Gastroesophageal sphincter (tissue), 4 donors: Measurements from ENCODE around the gene C14orf180. TPM values are rescaled to one million over a fixed set of nuclear protein-coding genes. Genes with fewer than 3 reads are reported as not detected.

Experiments used
- ATAC-seq: fragments of 150-250 bp; one replicate; pipeline ENCODE4 v1.9.1; 2016; ENCODE audit warnings: mild to moderate bottlenecking, moderate library complexity
- H3K27ac ChIP-seq, 4 donors: fragments of 200-600 bp; sonication (generic) in 3 of 4; 1 replicate in 3 of 4; 2 replicates in 1 of 4; pipeline ENCODE4 v1.5.1; 2016 to 2019
- H3K27me3 ChIP-seq: fragments of 200-600 bp; sonication (generic); one replicate; pipeline ENCODE4 v1.5.1; 2019
- H3K36me3 ChIP-seq, 2 donors: fragments of 200-600 bp; sonication (generic); one replicate each; pipeline ENCODE4 v1.5.1; 2019; ENCODE audit warnings: control low read depth in 1 of 2
- H3K4me1 ChIP-seq, 3 donors: fragments of 200-600 bp; sonication (generic); 1 replicate in 2 of 3; 2 replicates in 1 of 3; pipeline ENCODE4 v1.5.1; 2016 to 2019; ENCODE audit warnings: control low read depth in 2 of 3
- H3K4me3 ChIP-seq, 2 donors: fragments of 200-600 bp; sonication (generic); one replicate each; pipeline ENCODE4 v1.5.1; 2019; ENCODE audit warnings: mild to moderate bottlenecking in 1 of 2, moderate library complexity in 1 of 2
- H3K9me3 ChIP-seq, 3 donors: fragments of 200-600 bp; sonication (generic); one replicate each; pipeline ENCODE4 v1.5.1; 2017 to 2019; ENCODE audit warnings: control low read depth in 2 of 3
- CTCF ChIP-seq, 4 experiments: fragments of 200-600 bp in 2 of 4; fragments of 450-650 bp in 2 of 4; sonication (generic) in 1 of 4; IDR thresholded peaks; one replicate each; pipeline ENCODE4 v1.5.1; 2017 to 2019; ENCODE audit warnings: antibody characterized with exemption in 4 of 4, mild to moderate bottlenecking in 2 of 4, moderate library complexity in 2 of 4
- EP300 ChIP-seq: sonication (generic); formaldehyde crosslinking; IDR thresholded peaks from one replicate; pipeline ENCODE4 v1.6.1; 2017; ENCODE audit warnings: antibody characterized with exemption, mild to moderate bottlenecking
- POLR2A ChIP-seq, 2 donors: fragments of 450-650 bp; IDR thresholded peaks; one replicate each; pipeline ENCODE4 v1.6.1; 2017; ENCODE audit warnings: antibody characterized with exemption in 2 of 2, mild to moderate bottlenecking in 2 of 2, moderate library complexity in 1 of 2
- POLR2AphosphoS5 ChIP-seq: sonication (generic); formaldehyde crosslinking; IDR thresholded peaks from one replicate; pipeline ENCODE4 v1.6.1; 2017; ENCODE audit warnings: antibody characterized with exemption
- WGBS, 2 donors: methylation state at CpG; one replicate each; pipeline ENCODE4 v1.1.5; 2018; ENCODE audit warnings: low coverage in 1 of 2; 5-methylcytosine and 5-hydroxymethylcytosine counted together
- total RNA-seq, 4 donors: library from RNA; depleted of rRNA; stranded (reverse); fragments of >200 nt; gene quantifications; one replicate each; pipeline ENCODE4 v1.1.0, GENCODE V29; 2016

C14orf180 gene
- total RNA-seq, 4 donors from 2014 or later = 0.54 to 0.78 TPM; not detected in 2

GRCh38 chr14:104544362-104544961, 35.1 kb upstream of the C14orf180 start:
- peaks cover 73% of the 10 kb centered on the region for H3K27me3 ChIP-seq
- WGBS, 2 donors = 72 to 75% methylated on average over 3 to 4 of the region's 17 CpGs
- H3K4me1 ChIP-seq = peaks cover 0 to 8% (median 0%) of the 10 kb centered on the region in 3 donors

GRCh38 chr14:104545151-104545941, 34.2 kb upstream of the C14orf180 start:
- no peak for ATAC-seq
- Histone ChIP-seq H3K27me3 (peaks cover 82% of the 10 kb centered on the region), H3K4me1 (peaks cover 0 to 8% (median 0%) of the 10 kb centered on the region in 3 donors), H3K4me3 (no peak overlapping the region), H3K36me3 (no peaks in the 10 kb centered on the region), H3K27ac (no peak overlapping the region), H3K9me3 (no peaks in the 10 kb centered on the region)
- 40 to 69% methylated on average over 1 to 6 of the region's 32 CpGs for WGBS, 2 donors
- TF ChIP-seq CTCF (IDR thresholded peaks at IDR 0.05) (no peak), POLR2A (IDR thresholded peaks at IDR 0.05) (no peak), EP300 (no peak), POLR2AphosphoS5 (no peak)

More at GRCh38 chr14:104544362-104544961, 35.1 kb upstream of the C14orf180 start:
- Histone ChIP-seq H3K4me3 (no peak overlapping the region), H3K36me3 (no peaks in the 10 kb centered on the region), H3K27ac (no peak overlapping the region), H3K9me3 (no peaks in the 10 kb centered on the region)
- TF ChIP-seq POLR2A (IDR thresholded peaks at IDR 0.05) (no peak), EP300 (no peak), POLR2AphosphoS5 (no peak), CTCF (IDR thresholded peaks at IDR 0.05) (no peak)
- ATAC-seq = no peak

GRCh38 chr14:104545942-104546501, 33.5 kb upstream of the C14orf180 start:
- Histone ChIP-seq H3K9me3 (no peaks in the 10 kb centered on the region), H3K4me1 (peaks cover 0 to 8% (median 0%) of the 10 kb centered on the region in 3 donors), H3K36me3 (no peaks in the 10 kb centered on the region), H3K27me3 (peaks cover 88% of the 10 kb centered on the region), H3K4me3 (no peak overlapping the region), H3K27ac (no peak overlapping the region)
- no CpG with 5 or more reads among the region's 24 CpGs for WGBS, 2 donors
- TF ChIP-seq EP300 (no peak), CTCF (IDR thresholded peaks at IDR 0.05) (no peak), POLR2A (IDR thresholded peaks at IDR 0.05) (no peak), POLR2AphosphoS5 (no peak)
- no peak for ATAC-seq

- WGBS, 2 donors = 100% methylated on average over 5 of the region's 19 CpGs; no CpG with 5 or more reads in 1 of the 2 donors
- no peak for TF ChIP-seq POLR2A (IDR thresholded peaks at IDR 0.05)
- H3K27me3 ChIP-seq = peaks cover 93% of the 10 kb centered on the region
- no peak overlapping the region for H3K4me3 ChIP-seq
- H3K36me3 ChIP-seq = no peaks in the 10 kb centered on the region
- H3K4me1 ChIP-seq = peaks cover 0 to 8% (median 0%) of the 10 kb centered on the region in 3 donors
- no peak for ATAC-seq
- no peak overlapping the region for H3K27ac ChIP-seq
- no peaks in the 10 kb centered on the region for H3K9me3 ChIP-seq
Observed at GRCh38 chr14:104546591-104547309, 32.8 kb upstream of the C14orf180 start.
